Measurements from ENCODE around the gene DEFB124.
"Not testable (repeated sequence)": the region's sequence is repeated elsewhere in the genome, so short reads cannot be mapped to it uniquely, and the experiment has no call there.

DEFB124 gene

GRCh38 chr20:31426891-31427551, 47.9 kb downstream of the DEFB124 start:
- not testable (repeated sequence) for DNase-seq (ENCODE audit: low read depth in 2 of 2)

- no peak for DNase-seq (ENCODE audit: low read depth in 2 of 2)
These were observed 49.1 kb downstream of the DEFB124 start for GRCh38 chr20:31425797-31426196.

DNA sequence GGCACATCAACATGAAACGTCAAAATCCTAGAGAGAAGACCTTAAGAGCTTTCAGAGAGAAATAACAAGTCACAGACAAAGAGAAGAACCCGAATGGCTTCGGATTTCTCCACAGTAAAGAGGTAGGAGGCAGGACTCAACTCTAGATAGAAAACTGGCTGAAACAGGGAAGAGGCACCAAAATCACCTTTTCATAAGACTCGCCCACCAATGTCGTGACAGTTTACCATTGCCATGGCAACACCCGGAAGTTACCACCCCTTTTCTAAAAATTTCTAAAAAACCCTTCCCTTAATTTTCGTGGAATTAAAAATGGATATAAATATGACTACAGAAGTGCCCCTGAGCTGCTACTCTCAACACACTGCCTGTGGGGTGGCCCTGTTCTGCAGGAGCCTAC, 56.6 kb downstream of the DEFB124 start:
- DNase-seq (ENCODE audit: low read depth in 2 of 2), result no peak

GRCh38 chr20:31415653-31416052, 59.3 kb downstream of the DEFB124 start:
- DNase-seq (ENCODE audit: low read depth in 2 of 2), result no peak

Measured in fibroblast of skin of left biceps (primary cell).